Panc1 (cell line): ENCODE measurements around the gene VPS50.

ENCODE experiments used
- POLR2AphosphoS5 ChIP-seq: IDR thresholded peaks from 2 replicates; pipeline ENCODE4 v1.6.1; 2012; ENCODE audit warnings: mild to moderate bottlenecking, low read depth, low read length, moderate library complexity
- TCF7L2 ChIP-seq: IDR thresholded peaks from 2 replicates; pipeline ENCODE4 v1.6.1; 2011; ENCODE audit warnings: mild to moderate bottlenecking, low read depth, low read length, inconsistent platforms
- TF ChIP-seq, protein P1 (sequence below): fragments of 450-650 bp; IDR thresholded peaks from 2 replicates; pipeline ENCODE4 v1.5.1; 2017; ENCODE audit warnings: mild to moderate bottlenecking
- TF ChIP-seq, protein P2 (sequence below), 2 experiments: IDR thresholded peaks; 2 replicates each; pipeline ENCODE4 v1.6.1; 2011 to 2012; ENCODE audit warnings: low read depth in 2 of 2, control low read depth in 1 of 2, low read length in 1 of 2, mild to moderate bottlenecking in 1 of 2, moderate library complexity in 1 of 2; ENCODE audit not compliant: insufficient read depth in 1 of 2

DNA sequence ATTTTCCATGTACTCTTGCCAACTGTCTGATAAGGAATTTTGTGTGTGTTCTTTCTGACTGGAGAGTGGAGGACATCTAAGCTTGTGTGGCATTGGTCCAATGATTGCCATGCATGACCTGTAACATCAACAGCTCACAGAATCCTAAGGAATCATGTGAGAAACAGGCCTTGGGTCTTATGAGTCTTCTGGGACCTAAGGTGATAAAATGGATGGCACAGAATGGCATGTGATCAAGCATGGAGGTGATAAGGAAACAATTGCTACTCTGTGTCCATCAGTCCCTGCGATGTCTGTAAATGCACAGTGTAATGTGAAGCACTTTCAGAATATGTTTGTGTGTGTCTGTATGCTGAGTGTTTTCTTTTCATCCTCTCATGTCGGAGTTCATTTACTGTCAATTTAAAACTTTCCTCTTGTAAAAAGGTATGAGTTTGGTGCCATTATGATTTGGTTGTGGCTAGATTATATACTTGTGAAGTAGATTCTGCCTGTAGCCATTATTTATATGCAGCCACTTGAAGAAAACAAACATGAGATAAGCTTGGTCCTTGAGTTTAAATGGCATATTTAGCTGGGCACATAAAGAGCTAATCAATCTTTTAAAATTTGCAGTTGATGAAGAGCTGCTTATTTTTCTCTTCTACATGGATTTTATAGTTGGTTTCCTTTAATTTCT is 127.5 kb downstream of the VPS50 start:
- TF ChIP-seq, protein P1, sequence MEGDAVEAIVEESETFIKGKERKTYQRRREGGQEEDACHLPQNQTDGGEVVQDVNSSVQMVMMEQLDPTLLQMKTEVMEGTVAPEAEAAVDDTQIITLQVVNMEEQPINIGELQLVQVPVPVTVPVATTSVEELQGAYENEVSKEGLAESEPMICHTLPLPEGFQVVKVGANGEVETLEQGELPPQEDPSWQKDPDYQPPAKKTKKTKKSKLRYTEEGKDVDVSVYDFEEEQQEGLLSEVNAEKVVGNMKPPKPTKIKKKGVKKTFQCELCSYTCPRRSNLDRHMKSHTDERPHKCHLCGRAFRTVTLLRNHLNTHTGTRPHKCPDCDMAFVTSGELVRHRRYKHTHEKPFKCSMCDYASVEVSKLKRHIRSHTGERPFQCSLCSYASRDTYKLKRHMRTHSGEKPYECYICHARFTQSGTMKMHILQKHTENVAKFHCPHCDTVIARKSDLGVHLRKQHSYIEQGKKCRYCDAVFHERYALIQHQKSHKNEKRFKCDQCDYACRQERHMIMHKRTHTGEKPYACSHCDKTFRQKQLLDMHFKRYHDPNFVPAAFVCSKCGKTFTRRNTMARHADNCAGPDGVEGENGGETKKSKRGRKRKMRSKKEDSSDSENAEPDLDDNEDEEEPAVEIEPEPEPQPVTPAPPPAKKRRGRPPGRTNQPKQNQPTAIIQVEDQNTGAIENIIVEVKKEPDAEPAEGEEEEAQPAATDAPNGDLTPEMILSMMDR = no peak
- no peak for TF ChIP-seq POLR2AphosphoS5
- TF ChIP-seq, protein P2, sequence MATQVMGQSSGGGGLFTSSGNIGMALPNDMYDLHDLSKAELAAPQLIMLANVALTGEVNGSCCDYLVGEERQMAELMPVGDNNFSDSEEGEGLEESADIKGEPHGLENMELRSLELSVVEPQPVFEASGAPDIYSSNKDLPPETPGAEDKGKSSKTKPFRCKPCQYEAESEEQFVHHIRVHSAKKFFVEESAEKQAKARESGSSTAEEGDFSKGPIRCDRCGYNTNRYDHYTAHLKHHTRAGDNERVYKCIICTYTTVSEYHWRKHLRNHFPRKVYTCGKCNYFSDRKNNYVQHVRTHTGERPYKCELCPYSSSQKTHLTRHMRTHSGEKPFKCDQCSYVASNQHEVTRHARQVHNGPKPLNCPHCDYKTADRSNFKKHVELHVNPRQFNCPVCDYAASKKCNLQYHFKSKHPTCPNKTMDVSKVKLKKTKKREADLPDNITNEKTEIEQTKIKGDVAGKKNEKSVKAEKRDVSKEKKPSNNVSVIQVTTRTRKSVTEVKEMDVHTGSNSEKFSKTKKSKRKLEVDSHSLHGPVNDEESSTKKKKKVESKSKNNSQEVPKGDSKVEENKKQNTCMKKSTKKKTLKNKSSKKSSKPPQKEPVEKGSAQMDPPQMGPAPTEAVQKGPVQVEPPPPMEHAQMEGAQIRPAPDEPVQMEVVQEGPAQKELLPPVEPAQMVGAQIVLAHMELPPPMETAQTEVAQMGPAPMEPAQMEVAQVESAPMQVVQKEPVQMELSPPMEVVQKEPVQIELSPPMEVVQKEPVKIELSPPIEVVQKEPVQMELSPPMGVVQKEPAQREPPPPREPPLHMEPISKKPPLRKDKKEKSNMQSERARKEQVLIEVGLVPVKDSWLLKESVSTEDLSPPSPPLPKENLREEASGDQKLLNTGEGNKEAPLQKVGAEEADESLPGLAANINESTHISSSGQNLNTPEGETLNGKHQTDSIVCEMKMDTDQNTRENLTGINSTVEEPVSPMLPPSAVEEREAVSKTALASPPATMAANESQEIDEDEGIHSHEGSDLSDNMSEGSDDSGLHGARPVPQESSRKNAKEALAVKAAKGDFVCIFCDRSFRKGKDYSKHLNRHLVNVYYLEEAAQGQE (IDR thresholded peaks at IDR 0.05; ENCODE audit: insufficient read depth in 1 of 2, low read depth in 2 of 2, low read length in 1 of 2) = no peak
- no peak for TF ChIP-seq TCF7L2
